ENCODE data around the gene IFT81.
"Not testable (repeated sequence)": the region's sequence is repeated elsewhere in the genome, so short reads cannot be mapped to it uniquely, and the experiment has no call there.

IFT81 gene

DNA sequence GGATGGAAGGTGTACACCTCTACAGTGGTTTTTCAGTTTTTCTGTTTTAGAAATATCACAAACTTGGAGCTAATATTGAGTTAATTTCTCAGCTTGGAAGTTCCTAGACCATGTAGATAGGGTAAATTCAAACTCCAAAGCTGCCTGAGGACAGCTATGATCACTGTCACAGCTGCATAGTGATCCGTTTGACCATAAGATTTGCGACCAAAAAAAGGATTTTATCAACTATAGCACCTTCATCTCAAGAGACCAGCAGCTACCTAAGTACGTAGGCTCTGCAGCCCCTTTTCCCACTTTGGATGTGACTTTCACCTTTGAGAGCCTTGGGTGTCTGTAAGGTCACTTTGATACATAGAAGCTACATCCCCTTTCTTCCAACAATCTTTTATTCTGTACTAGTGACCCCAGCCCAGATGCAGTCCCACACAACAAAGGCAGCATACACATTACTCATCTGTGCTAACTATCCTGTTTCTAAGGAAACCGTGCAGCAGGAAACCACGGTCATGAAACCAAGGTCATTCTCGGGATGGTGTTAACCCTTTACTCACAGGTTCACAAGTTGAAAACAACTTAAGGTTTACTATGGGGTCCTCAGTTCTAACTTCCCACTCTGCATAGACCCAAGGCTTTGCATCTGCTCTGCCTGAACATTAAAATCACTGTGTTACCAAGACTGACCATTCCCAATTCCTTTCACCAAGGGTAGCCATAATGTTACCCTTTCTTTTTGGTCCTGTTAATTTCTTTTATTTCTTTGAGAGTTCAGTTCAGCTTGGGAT is 75.4 kb downstream of the IFT81 start:
- peak; percentile 76 for DNase-seq (ENCODE audit: low read depth)

GRCh38 chr12:110200124-110200417 is 75.9 kb downstream of the IFT81 start:
- DNase-seq (ENCODE audit: low read depth): no peak

- no peak for DNase-seq (ENCODE audit: low read depth)
Measured at GRCh38 chr12:110201995-110202394, 77.8 kb downstream of the IFT81 start.

GRCh38 chr12:110203546-110203945 is 79.4 kb downstream of the IFT81 start:
- DNase-seq (ENCODE audit: low read depth): no peak

DNA sequence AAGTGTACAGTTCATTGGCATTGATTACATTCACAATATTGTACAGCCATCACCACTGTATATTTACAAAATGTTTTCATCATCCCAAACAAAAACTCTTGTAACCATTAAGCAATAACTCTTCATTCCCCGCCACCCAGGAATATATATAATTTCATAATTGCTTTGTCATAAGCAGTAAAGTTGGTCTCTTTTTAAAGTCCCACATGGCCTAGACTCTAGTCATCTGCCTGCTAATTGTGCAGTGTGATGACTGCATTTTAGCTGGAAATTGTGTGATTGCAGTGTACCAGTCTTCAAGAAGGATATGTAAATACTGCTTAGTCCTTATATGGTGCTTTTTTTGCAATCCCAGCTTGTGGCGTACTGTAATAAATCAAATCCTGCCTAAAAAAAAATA is 81.8 kb downstream of the IFT81 start:
- DNase-seq (ENCODE audit: low read depth): no peak

DNA sequence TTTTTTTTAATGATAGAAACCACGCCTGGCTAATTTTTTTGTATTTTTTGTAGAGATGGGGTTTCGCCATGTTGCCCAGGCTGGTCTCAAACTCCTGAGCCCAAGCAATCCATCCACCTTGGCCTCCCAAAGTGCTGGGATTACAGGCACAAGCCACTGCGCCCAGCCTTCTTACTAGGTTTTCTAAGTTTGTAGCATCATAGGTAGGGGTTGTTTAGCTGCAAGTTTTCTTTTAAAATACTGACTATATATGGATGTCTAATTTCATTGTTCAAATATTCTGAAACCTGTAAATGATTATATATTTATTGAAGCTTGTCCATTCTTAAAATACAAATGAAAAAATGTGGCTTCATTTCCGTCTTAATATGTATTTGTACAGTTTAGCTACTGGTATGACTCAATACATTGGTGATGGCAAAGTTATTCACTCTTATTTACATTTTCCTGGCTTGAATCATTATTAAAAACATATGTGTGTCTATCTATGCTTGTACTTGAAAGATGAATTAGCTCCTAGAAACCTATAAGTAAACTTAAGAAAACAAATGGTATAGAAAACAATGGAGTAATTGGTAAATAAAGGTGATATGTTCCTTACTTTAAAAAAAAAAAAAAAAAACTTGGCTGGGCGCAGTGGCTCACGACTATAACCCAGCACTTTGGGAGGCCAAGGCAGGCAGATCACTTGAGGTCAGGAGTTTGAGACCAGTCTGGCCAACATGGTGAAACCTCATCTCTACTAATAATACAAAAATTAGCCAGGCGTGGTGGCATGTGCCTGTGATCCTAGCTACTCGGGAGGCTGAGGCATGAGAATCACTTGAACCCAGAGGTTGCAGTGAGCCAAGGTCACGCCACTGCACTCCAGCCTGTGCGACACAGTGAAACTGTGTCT is 87.7 kb downstream of the IFT81 start:
- DNase-seq (ENCODE audit: low read depth): peak; percentile 70

DNA sequence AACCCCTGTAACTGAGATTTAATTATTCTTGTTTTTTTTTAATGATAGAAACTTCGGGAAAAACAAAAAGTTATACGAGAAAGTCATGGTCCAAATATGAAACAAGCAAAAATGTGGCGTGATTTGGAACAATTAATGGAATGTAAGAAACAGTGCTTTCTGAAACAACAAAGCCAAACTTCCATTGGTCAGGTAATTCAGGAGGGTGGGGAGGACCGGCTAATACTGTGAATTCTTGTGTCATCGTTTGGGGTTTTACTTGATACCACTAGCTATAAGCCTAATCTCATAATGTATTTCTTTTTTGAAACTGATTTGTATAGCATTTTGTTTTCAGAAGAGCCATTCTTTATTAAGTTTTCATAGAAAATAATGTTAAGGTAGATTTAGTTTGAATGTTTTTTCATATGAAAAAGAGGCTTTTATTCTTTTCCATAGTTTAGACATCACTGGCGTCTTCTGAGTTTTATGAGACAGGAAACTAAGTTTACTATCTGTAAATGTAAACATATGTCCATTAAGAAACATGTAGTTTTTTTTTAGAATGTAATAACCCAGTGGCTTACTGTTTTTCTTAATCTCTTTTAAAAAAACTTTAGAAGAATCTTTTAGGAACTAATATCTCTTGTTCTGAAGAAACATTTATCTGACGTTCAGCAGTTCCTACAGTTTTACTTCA is 94.0 kb downstream of the IFT81 start:
- DNase-seq (ENCODE audit: low read depth): no peak

DNA sequence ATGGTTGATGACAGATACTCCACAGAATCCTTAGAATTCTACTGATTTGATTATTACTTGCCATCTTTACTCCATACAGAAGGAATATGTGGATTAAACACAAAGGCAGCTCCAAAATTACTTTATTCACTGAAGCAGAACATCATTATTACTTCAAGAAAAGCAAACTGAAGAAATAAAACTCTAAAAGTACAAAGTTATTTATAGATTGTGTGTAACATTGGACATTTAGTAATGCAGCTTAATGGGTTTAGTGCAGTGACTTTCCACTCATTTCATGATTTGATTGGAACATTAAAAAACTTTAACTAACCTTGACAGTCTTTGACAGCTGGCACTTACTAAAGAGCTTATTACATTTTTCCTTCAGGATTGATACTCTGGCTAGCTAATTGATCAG is 97.9 kb downstream of the IFT81 start:
- no peak for DNase-seq (ENCODE audit: low read depth)

DNA sequence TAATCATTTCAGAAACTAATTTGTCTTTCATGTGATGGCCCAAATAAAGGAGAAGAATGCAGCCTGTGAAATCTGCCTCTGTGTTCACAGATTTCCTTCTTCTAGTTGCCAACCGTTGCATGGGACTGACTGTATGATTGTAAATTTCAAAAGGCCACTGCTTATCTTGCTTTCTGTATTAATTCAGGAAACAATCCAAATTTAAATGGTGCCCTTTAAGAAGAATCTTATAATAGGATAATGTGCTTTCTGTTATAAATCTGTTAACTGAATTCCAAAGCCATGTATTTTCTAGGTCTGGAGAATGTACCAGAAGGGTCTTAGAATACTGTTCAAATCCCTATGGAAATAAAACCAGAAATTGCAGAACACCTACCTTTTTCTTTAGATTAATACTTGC is 98.3 kb downstream of the IFT81 start:
- DNase-seq (ENCODE audit: low read depth): no peak

DNA sequence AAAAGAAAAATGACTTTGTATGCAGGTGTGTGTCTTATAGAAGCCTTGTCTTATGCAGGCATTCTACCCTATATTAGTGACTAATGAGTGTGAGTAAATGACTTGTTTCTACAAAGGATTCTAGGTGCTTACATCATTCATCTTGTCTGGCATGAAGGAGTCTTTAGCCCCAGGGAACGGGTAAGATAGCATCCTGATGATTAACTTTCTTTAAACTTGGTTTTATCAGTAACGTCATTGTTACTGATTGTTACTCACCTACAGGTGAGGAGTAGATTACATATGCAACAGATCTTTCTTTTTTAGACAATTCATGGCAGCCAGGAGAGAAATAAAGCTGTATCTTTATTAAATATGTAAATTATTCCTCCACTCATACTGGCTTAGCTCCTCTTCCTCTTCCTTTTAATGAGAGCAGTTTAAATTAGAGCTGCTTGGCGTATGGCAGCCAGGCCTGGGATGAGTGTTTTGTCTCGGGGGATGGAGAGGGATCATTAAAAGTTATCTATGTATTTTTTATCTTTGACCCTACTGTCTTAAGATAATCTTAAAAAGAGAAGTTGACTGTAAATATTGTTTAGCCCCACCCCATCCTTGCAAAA is 99.7 kb downstream of the IFT81 start:
- DNase-seq (ENCODE audit: low read depth): no peak

GRCh38 chr12:110224379-110225304 is 100.5 kb downstream of the IFT81 start:
- DNase-seq (ENCODE audit: low read depth): peak; percentile 71

GRCh38 chr12:110227138-110227537 is 103.0 kb downstream of the IFT81 start:
- DNase-seq (ENCODE audit: low read depth): no peak

- not testable (repeated sequence) for DNase-seq (ENCODE audit: low read depth)
Measured at GRCh38 chr12:110228348-110228747, 104.2 kb downstream of the IFT81 start.

DNA sequence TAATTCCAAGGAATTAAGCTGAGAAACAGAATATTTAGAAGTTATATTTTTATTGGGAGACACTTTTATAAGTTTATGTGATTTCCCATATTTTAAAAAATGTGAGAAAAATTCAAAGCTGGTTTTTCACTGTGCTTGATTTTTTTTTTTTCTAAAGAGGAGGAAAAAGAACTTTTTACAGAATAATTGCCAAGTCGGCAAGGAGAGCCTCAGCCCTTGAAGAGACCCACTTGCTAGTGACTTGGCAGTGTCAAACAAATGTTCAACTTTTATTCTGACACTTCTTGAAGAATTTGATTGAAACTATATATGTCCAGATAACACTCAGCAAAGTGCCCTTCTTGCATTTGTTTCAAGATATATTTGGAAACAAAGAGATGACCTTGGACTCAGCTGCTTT is 104.6 kb downstream of the IFT81 start:
- DNase-seq (ENCODE audit: low read depth): no peak

GRCh38 chr12:110229409-110229808 is 105.3 kb downstream of the IFT81 start:
- no peak for DNase-seq (ENCODE audit: low read depth)

- no peak for DNase-seq (ENCODE audit: low read depth)
Measured at GRCh38 chr12:110230655-110231054, 106.5 kb downstream of the IFT81 start.

DNA sequence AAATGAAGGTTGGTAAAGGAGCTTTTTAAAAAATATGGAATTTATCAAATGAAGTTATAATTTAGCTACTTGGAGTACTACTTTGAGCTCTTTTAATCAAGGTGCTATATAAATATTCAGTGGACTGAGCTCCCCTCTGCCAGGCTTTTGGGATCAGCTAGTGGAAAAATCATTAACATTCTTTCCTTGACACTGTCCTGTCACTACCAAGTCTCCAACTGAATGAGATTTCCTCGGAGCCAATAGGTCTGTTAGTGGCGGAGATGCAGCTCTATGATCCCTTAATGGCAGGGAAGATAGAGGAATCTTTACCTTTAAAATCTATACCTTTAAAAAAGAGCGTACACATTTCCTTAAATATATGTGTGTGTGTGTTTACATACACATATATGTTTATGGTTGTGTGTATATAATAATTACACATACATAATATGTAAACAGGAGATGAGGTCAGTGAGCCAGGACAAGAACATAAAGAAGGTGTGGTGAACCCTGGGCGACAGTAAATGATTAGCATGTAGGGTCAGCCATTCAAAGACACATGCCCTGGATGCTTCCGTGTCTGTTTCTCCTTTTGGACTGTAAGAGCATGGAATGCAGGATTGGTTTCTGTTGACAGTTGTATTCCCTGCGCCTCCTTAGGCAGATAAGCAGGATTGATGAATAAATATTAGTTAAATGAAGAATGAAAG is 109.2 kb downstream of the IFT81 start:
- no peak for DNase-seq (ENCODE audit: low read depth)

DNA sequence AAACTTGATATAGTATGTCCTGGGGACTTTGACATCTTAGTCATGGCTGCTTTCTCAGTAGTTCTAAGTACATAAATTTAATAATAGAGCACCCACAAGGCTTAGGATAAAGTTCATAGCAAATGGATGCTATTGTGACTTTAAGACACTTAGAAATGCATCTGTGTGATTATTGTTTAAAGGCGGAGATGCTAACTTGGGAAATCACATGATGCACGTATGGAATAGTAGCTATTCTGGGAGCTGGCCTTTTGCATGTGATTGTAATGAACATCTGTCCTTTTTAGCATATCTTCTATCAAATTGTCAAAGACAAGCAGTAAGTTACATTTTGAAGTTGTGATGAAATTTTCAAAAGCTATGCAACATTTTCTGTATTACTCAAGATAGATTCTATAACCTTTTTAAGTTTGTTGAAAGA is 110.2 kb downstream of the IFT81 start:
- DNase-seq (ENCODE audit: low read depth): no peak

DNA sequence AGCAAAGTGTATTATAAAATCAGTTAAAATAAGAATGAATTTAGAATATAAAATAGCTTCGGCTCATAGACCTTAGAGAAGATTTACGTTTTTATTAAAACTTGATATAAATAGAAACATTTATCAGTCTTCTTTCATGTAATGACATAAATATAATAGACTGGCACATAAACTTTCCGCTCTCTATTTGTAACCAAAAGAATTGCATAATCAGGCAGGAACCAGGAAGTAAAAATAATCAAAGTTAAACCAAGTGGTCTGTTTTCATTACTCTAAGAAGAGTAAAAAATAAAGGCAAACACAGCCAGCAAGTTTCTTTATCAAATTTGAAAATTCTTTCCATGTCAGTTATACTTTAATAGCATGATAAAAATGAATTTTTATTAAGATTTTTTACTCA is 110.6 kb downstream of the IFT81 start:
- DNase-seq (ENCODE audit: low read depth): no peak

- no peak for DNase-seq (ENCODE audit: low read depth)
Measured at GRCh38 chr12:110235383-110235782, 111.2 kb downstream of the IFT81 start.

DNA sequence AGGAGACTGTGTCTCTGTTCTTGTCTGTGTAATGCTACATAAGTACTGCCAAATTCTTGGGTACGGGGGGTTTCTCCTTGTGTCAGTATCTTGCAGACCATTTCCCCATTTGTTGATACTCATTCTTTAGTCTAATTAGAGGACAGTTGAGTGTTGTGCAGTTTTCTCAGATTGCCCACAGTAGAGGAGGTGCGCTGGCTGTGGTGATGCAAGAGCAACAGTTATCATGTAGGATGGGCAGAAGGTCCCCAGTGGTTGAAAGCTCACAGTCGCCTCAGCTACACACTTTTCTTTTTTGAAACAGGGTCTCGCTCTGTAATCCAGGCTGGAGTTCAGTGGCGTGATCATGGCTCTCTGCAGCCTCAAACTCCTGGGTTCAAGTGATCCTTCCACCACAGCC is 119.1 kb downstream of the IFT81 start:
- DNase-seq (ENCODE audit: low read depth): no peak
